Fibroblast of upper back skin (primary cell): ENCODE data around the gene UBQLN4.
"Not testable (repeated sequence)": the region's sequence is repeated elsewhere in the genome, so short reads cannot be mapped to it uniquely, and the experiment has no call there.

Experiments used
- DNase-seq: peaks from one replicate; pipeline ENCODE4 v3.0.0-alpha.2; 2013

UBQLN4 gene

DNA sequence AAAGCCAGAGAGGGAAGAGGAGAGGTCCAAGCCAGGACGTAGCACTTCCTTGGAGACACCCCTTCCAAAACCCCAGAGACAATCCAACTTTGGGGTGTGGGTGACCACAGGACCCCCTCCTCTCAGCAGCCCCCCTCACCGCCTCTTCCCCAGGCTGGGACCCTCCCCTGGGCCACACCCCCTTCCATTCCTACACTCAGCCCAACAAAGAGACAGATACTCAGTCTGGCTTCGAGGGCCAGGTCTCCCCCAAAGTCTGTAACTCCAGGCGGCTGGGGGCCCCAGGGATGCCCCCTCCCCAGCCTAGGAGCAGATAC is 27.2 kb upstream of the UBQLN4 start:
- no peak for DNase-seq

DNA sequence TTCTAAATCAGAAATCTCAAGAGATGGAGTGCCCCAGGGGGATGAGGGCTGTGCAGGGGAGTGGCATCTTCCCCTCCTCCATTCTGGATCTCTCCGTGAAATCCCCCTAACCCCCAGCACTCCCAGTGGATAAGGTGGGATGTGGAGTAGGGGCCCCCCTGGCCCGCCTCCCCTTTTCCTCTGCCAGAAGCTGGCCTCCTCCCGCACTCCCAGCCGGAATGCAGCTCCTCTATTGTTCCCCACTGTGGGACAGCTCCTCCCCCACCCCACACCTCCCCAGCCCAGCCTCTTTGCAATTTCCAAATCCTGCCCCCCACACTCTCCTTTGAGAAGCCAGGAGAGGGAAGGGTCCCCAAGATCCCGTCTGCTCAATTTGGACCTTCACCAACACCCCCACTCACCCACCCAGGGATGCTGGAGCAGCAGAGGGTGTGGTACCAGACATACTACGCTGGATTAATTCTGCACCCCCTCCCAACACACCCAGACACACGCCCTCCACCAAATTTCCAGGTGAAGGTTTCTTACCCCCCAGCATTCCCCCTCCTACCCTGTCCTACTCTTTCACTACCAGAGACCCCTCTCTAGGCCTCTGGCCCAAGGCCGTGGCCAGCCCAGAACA is 26.8 kb upstream of the UBQLN4 start:
- no peak for DNase-seq

DNA sequence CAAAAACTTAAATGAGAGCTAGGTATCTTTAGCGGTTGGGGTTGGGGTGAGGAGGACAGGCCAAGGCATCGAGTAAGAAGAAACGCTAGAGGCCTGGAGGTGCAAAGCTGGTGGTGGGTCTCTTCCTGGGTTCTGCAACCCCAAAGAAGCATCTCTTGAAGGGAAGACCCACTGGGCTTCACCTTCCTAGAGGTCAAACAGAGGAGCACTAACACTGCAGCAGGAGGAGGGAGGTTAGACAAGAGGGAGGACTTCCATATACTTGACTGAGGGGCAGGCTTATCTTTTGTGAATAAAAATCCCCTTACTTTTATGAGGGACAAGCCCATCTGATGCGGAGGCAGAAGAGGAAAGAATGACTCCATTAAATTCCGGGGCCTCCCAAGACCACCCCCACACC is 26.2 kb upstream of the UBQLN4 start:
- no peak for DNase-seq

DNA sequence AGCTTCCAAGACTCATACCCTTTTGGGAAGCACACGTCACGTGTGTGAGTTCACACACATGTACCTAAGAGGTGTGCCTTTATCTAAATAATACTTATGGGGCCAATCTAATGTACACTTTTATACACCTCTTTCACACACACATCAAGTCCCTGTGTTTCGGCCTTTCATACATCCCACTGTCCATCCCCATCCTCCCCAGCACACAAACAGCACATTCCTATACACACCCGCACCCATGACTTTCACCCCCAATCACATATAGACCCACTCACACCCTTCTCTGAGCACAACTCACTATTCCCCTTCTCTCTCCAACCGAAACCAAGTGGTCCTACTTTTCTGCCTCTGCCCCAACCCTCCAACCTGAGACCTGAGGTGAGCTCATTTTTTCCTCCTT is 25.1 kb upstream of the UBQLN4 start:
- DNase-seq, result no peak

DNA sequence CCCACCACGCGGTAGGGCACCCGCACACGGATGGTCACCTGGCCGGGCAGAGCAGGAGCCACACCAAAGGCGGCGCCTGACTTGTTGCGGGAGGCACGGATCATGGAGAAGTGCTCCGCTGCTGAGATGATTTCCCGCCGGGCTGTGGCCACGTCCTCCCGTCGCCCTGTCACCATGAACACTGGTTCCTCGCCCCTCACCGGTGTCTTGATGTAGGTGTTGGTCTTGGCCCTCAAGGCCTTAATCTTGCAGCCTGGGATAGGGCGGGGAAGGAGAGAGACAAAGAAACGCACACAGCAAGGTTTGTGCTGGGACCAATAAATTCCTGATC is 23.8 kb upstream of the UBQLN4 start:
- no peak for DNase-seq

DNA sequence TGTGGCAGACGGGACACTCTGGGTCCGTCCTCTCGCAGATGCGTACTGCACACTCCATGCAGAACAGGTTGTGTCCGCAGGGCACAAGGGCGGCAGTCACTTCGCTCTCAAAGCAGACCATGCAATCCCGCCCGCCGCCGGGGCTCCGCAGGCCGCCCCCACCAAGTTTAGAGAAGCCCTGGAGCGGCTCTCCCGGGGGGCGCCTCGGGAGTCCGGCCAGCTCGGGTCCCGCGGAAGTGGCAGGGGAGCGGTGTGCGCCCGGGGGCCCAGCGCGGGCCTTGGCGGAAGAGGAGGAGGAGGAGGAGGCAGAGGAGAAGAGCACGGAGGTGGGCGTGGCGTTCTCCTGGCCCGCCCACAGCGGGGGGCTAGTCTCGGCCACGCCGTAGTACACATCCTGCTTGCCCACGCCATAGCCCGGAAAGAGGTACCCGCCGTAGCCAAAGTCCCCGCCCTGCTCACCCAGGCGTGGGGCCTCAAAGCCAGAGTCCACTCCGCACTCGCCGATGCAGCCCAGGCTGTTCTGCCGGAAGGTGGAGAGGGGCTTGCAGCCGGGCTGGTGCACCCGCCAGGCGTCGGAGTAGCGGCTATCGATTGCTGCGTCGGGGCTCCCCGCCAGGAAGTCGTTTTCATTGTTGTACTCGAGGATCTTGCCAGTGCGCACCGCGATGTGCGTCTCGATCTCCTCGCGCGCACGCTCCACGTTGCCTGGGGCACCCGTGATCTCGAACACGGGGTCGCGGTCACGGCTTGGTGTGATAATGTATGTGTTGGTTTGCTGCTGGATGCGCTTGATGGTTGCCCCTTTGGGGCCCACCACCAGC is 23.2 kb upstream of the UBQLN4 start:
- no peak for DNase-seq

DNA sequence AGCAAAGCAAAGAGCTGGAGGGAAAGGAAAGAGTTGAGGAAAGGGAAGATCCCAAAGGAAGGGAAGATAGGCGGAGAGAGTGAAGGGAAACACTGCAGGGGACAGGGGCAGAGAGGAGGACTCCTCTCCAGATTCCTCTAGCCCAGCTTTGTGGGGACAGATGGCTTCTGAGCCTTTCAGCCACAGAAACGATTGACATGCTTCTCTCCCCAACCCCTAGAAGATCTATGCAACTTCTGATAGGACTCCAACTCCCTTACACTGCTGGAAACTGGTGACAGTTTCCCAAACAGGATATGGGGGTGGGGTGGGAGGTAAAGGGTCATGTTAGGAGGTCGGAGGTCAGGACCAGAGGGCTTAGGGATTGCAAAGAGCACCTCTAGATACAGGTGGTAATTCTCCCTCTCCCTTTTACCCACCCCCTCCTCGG is 22.2 kb upstream of the UBQLN4 start:
- DNase-seq, result no peak

DNA sequence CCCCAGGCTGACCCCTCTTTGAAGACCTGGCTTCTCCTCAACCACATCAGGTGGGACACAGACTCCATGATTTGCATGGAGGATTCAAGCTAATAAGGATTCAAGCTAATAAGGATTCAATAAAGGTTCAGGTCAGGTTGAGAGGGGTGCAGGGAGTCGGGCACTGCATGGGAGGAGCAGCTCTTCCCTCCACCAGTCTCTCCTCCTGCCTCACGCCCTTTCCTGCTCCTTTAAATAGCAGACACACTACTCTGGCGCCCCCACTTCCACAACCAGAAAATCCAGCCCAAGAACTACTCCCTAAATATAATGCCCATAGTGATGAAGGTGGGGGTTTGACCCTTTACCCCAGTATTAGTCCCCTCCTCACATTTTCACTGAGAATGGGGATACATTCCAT is 21.6 kb upstream of the UBQLN4 start:
- no peak for DNase-seq

DNA sequence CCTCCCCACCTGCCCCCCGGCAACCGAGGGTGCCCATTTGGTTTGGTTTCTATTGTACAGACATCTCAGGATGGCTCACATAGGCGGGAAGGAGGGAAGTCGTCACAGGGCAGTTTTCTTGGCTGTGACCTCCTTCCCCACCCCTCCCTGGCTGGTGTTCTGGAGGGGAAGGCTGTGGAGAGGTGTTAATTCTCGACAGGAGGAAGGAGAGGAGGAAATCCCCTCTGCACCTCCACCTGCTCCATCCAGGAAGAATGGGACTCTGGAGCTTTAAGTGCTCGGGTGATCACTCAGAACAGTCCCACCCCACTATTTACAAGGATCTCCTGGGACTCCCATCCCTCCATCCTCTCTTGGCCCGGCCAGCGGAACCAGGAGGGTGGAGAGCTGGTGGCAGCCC is 21.1 kb upstream of the UBQLN4 start:
- DNase-seq, result no peak

DNA sequence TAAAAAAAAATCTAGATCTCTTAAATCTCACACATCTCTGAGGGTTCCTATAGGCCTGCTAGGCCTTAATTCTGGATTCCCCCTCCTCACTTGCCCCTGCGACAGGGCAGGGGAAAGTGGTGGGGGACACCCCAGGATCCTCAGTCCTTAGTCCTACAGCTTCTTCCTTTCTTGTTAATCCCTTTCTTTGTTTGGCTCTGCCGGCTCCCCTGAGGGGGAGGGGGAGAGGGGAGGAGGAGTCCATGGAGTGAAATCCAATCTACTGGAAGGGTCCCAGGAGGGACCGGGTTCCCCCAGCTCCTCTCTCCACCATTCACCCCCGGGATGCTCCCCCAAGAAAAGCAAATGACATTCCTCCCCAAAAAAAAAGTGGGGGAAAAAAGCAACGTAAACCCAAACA is 20.1 kb upstream of the UBQLN4 start:
- no peak for DNase-seq

DNA sequence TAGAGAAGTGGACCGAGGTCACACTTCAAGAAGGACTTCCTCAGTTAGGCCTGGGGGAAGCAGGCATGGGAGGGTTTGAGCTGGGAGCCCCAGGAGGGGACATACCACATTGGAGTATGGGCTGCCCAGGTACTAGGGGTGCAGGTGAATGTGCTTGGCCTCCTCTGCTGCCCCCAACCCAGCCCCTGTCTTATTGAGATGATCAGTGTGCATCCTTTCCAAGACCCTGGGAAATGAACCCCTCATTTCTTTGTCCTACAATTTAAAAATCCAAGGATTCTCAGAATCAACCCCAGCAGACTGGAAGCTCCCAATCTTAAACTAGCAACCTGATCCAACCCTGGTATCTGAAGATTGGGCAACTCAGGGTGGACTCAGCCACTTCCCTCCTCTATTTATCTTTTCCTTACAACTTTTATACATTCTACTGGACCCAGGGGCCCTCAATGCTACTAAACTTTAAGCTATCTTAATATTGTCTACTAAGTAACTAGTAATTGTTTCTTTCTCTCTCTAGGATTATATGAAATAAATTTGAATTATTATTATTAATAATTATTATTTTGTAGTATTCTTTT is 19.6 kb upstream of the UBQLN4 start:
- DNase-seq, result no peak

DNA sequence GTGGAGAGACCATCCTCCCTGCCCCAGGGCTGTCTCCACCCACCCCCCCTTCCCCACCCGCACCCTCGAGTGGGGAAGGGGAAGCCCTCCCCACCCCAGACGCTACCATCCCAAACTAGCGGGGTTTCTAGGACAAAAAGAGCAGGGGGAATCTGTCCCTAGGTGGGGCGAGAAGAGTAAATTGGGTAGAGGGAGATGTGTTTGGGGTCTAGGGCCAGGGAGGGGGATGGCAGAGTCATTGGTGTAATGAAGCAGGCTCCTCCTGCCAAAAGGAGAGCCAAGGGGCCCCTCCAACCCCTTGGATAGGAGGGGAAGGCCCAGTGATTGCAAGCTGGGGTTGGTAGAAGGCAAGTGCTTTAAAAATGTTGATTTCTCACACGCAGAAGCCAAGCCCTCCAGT is 18.7 kb upstream of the UBQLN4 start:
- DNase-seq, result no peak

DNA sequence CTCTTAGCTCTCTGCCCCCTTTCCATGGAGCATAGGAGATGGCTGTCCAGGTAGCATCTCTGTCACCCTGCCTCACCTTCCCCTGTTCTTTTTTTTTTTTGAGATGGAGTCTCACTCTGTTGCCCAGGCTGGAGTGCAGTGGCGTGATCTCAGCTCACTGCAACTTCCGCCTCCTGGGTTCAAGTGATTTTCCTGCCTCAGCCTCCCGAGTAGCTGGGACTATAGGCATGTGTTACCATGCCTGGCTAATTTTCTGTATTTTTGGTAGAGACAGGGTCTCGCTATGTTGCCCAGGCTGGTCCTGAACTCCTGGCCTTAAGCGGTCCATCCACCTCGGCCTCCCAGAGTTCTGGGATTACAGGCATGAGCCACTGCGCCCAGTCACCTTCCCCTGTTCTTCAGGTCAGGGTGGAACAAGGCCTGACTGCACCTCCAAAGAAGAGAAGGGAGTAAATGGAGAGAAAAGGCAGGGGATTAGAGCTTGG is 17.8 kb upstream of the UBQLN4 start:
- not testable (repeated sequence) for DNase-seq

DNA sequence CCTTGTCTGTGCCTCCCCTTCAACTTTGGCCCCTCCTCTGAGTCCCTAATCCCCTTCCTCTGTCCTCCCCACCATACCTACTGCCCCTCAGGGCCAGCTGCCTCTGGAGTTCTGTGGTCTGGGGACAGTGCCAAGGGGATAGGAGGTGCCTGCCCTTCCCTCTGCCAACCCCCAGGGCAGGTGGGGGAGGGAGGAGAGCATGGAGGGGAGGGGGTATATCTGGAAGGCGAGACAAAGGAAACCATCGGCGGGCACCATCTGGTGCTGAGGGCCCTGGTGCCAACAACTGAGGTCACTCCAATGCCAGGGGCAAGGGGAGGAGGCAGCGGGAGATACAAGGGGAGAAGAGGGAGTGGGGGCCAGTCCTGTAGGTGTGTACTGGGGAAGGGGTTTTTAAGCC is 16.9 kb upstream of the UBQLN4 start:
- DNase-seq, result no peak

DNA sequence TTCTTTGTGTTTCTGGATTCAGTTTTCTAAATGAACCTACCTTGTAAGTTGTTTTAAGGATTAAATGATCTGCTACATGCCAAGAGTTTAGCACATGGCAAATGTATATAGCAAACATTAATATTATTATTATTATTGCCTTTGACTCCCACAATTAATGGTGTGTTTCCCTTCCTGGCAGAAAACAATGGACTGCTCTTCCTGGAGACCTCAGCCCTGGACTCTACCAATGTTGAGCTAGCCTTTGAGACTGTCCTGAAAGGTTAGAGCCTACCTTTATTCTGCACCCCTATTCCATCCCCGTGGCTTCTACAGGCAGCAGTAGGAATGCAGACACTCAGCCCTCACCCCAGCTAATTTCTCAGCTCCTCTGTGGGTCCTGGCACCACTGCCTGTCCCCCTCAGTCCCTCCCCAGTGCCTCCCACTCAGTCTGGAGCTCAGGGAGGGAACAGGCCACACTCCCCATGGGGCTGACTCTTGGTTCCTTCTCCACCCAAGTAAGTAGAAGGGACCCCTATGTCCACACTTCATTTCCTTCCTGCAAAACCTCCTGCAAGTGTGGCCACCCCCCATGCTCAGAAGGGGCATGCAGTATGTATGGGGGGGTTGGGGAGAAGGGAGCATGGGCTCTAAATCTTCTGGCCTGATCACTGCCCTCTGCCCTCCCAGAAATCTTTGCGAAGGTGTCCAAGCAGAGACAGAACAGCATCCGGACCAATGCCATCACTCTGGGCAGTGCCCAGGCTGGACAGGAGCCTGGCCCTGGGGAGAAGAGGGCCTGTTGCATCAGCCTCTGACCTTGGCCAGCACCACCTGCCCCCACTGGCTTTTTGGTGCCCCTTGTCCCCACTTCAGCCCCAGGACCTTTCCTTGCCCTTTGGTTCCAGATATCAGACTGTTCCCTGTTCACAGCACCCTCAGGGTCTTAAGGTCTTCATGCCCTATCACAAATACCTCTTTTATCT is 16.2 kb upstream of the UBQLN4 start:
- DNase-seq, result no peak

DNA sequence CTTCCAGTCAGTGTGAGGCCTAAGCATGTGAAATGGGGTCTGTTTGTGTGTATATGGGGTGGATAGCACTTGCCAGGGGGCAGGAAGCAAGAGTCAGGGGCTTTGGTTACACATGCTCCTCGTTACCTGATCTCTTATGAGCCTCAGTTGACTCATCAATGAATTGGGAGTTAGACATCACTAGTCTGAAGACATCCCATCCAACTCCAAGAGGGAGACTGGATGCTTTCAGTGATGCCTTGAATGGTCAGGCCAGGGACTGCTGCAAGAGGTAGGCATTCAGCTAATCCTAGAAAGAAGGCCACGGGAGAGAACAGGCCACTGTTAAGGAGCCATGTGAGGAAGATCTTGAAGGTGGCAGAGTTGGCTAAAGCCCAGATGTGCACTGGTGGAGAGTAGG is 13.7 kb upstream of the UBQLN4 start:
- DNase-seq, result no peak

DNA sequence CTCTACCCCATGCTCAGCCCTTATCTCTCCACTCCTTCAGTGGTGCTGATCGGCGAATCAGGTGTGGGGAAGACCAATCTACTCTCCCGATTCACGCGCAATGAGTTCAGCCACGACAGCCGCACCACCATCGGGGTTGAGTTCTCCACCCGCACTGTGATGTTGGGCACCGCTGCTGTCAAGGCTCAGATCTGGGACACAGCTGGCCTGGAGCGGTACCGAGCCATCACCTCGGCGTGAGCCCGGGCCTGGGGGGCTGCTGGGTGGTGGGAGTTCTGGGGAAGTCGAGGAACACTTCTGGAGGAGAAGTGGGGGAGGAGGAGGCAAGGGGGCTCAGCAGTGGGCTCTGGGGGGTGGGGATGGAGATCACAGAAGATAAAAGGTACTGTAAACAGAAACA is 12.3 kb upstream of the UBQLN4 start:
- DNase-seq, result no peak

DNA sequence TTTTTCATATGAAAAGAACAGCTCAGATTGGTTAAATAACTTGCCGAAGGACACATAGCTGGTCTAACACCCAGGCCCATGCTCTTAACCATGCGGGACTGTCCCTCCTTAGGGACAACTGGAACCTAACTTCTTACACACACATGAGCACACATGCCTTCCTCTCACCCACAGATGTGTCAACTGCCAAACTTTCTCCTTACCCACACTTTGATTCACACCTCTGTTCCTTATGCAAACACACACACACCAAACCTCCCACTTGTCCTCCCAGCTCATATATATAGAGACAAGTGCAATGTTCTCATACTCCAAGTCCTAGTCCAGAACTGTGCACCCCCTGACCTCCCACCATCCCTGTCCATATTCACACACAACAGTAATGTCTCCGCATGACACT is 11.6 kb upstream of the UBQLN4 start:
- DNase-seq, result no peak

DNA sequence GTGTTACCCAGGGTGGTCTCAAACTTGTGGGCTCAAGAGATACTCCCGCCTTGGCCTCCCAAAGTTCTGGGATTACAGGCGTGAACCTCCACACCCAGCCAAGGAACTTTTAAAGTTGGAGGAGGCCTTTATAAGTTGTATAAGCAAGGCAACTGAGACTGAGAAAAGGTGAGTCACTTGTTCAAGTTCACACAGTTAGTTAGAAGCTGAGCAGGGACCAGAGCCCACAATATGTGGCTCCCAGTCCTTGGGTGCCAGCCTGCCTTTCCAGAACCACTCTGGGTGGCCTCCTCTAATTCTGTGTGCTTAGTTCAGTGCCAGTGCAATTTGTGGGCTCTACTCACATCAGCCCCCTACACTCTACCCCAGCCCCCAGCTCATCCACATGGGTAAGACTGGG is 11.0 kb upstream of the UBQLN4 start:
- no peak for DNase-seq

DNA sequence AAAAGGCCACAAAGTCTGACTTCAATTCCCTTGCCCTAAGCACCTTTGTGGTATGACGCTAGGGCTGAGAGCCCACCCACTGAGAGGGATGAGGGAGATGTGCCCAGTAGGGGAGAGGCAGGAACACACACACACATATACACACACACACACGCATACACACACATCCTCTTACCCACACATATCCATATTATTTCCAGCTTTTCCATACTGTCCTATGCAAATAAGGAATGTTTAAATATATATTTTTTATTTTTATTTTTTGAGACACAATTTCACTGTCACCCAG is 10.3 kb upstream of the UBQLN4 start:
- no peak for DNase-seq

DNA sequence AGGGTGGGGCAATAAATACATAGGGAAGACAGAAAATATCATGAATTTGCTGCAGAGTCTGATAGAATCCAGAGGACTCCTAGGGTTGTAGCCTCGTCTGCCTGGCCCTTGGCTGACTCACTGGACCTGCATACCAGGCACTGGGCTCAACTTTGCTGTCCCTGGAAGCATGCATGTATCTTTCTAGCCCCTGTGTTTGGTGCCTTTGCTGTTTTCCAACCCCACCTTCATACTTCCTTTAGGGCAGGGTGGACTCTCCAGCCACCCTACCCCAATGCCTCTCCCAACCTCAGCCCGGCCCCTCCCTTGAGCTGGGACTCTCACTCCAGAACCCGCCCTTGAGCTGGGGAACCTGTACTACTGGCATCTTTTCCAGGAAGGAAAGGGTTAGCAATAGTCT is 8.6 kb upstream of the UBQLN4 start:
- DNase-seq, result no peak

DNA sequence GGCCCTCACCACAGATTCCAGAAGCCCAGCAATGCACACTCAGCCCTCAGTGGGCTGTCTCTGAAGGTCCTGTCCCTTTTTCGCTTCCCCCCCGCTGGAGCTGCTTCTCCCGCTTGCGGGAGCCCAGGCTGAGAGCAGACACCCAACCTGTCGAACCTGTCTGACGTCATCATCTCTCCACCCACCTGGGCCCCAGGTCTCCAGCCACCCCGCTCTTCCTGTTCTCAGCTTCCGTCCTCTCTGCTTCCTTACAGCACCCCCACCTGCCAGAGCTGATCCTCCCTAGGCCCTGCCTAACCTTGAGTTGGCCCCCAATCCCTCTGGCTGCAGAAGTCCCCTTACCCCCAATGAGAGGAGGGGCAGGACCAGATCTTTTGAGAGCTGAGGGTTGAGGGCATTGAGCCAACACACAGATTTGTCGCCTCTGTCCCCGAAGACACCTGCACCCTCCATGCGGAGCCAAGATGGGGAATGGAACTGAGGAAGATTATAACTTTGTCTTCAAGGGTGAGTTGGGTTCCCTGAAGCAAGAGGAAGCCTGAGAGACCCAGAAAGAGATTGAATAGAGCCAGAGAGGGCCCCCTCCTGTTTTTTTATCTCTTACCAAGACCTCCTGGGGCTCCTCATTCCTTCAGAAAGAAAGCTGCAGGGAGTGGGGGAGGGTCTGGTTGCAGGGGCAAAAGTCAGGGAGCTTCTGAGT is 7.5 kb upstream of the UBQLN4 start, which contains the start of gene RAB25:
Gene RAB25 (plus strand): TSS at position 224 of the 700 bp plus-strand sequence. CDS start 241 bp downstream, at position 465.
- no peak for DNase-seq

DNA sequence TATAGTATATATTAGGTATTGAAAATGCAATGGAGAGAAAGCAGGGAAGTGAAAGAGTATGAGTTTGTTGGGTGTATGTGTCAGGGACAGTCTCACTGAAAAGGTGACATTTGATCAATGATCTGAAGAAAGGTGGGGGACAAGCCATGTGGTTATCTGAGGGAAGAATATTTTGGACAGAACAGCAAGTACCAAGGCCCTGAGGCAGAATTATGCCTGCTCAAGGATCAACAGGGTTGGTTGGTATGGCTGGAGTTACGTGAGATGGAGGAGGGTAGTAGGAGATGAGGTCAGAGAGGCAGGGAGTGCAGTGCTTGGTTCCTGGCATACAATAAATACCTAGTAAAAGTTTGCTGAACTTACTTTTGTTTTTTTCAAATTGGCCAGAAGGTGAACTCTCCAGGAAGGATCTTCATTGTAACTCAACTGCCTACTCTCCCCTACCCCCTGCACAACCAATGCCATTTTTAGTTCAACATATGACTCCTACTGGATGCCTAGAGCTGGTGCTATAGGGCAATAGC is 2.8 kb upstream of the UBQLN4 start:
- no peak for DNase-seq
